GM12874 (cell line): ENCODE results near the gene C22orf42.

Experiments
- CTCF ChIP-seq: IDR thresholded peaks from 2 replicates; pipeline ENCODE4 v1.5.1; 2011; ENCODE audit warnings: low read depth, mild to moderate bottlenecking, control low read depth, low read length, moderate library complexity; ENCODE audit not compliant: insufficient read depth

Gene C22orf42

GRCh38 chr22:32158712-32159533 is at the start of gene C22orf42:
TSS of gene C22orf42 (minus strand) at chr22:32159303. CDS start at chr22:32159215, 88 bp downstream.
- no peak for TF ChIP-seq CTCF

GRCh38 chr22:32208681-32209080 is 49.6 kb upstream of the C22orf42 start:
- TF ChIP-seq CTCF: no peak

GRCh38 chr22:32207971-32208480 is 48.9 kb upstream of the C22orf42 start:
- TF ChIP-seq CTCF: no peak

GRCh38 chr22:32206774-32207758 is 48.0 kb upstream of the C22orf42 start:
- peak; percentile 77 for TF ChIP-seq CTCF

GRCh38 chr22:32205974-32206773 is 47.1 kb upstream of the C22orf42 start:
- TF ChIP-seq CTCF: no peak

- no peak for TF ChIP-seq CTCF
These were observed 46.0 kb upstream of the C22orf42 start, which contains the start of gene RFPL2 for GRCh38 chr22:32204856-32205722. TSS of gene RFPL2 (minus strand) at chr22:32205073. CDS start at chr22:32202451, 2,622 bp downstream.
